OCI-LY3 (cell line): Measurements from ENCODE around the gene BNC1.

Experiments
- CTCF ChIP-seq: fragments of 200-600, 300-600 bp; sonication (generic); IDR thresholded peaks from 2 replicates; pipeline ENCODE4 v1.5.1; 2014; ENCODE audit warnings: antibody characterized with exemption, low read length, low read depth
- EZH2phosphoT487 ChIP-seq: fragments of 200-600 bp; shearing (Covaris generic); IDR thresholded peaks from 2 replicates; pipeline ENCODE4 v1.6.1; 2018; ENCODE audit warnings: antibody characterized with exemption, mixed run types, low read depth

- no peak for TF ChIP-seq CTCF
- no peak for TF ChIP-seq EZH2phosphoT487
Observed at GRCh38 chr15:83268147-83268546, 16.3 kb downstream of the BNC1 start.
